HFF-Myc (cell line): ENCODE data around the gene CALHM2.
"Not testable (repeated sequence)": the region's sequence is repeated elsewhere in the genome, so short reads cannot be mapped to it uniquely, and the experiment has no call there.

Source experiments
- DNase-seq: peaks from one replicate; pipeline ENCODE4 v3.0.0-alpha.2; 2011; ENCODE audit warnings: low read depth; ENCODE audit errors: extremely low read depth
- H3K4me3 ChIP-seq: replicated peaks from 2 replicates; pipeline ENCODE4 v1.5.1; 2011; ENCODE audit warnings: low read depth, mild to moderate bottlenecking, control low read depth, low read length
- TF ChIP-seq, protein P1 (sequence below): IDR thresholded peaks from 2 replicates; pipeline ENCODE4 v1.5.1; 2012; ENCODE audit warnings: mild to moderate bottlenecking, low read depth, low read length, control low read depth; ENCODE audit errors: missing control alignments

CALHM2 gene

DNA sequence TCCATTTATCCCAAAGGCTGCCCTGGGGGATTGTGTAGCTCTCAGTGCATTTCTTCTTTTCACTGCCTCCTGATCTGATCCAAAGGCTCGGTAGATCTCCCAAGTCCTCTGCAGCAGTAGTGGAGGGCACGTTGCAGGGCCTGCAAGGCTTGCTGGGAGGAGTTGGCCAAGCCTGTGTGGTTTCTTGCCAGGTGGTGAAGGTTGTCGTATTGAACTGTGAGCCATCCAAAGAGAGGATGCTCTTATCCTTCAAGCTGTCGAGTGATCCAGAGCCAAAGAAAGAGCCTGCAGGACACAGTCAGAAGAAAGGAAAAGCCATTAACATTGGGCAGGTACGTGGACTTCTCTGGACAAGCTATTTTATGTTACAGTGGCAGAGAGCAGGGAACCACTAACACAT, 34.6 kb downstream of the CALHM2 start:
- no peak for DNase-seq
- TF ChIP-seq, protein P1, sequence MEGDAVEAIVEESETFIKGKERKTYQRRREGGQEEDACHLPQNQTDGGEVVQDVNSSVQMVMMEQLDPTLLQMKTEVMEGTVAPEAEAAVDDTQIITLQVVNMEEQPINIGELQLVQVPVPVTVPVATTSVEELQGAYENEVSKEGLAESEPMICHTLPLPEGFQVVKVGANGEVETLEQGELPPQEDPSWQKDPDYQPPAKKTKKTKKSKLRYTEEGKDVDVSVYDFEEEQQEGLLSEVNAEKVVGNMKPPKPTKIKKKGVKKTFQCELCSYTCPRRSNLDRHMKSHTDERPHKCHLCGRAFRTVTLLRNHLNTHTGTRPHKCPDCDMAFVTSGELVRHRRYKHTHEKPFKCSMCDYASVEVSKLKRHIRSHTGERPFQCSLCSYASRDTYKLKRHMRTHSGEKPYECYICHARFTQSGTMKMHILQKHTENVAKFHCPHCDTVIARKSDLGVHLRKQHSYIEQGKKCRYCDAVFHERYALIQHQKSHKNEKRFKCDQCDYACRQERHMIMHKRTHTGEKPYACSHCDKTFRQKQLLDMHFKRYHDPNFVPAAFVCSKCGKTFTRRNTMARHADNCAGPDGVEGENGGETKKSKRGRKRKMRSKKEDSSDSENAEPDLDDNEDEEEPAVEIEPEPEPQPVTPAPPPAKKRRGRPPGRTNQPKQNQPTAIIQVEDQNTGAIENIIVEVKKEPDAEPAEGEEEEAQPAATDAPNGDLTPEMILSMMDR, result no peak
- H3K4me3 ChIP-seq, result no peak overlapping the region

DNA sequence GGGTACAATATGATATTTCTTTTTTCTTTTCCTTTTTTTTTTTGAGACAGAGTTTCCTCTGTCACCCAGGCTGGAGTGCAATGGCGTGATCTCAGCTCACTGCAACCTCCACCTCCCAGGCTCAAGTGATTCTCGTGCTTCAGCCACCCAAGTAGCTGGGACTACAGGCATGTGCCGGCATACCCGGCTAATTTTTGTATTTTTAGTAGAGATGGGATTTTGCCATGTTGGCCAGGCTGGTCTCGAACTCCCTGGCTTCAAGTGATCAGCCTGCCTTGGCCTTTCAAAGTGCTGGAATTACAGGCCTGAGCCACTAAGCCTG, 35.1 kb downstream of the CALHM2 start:
- H3K4me3 ChIP-seq, DNase-seq: not testable (repeated sequence)

DNA sequence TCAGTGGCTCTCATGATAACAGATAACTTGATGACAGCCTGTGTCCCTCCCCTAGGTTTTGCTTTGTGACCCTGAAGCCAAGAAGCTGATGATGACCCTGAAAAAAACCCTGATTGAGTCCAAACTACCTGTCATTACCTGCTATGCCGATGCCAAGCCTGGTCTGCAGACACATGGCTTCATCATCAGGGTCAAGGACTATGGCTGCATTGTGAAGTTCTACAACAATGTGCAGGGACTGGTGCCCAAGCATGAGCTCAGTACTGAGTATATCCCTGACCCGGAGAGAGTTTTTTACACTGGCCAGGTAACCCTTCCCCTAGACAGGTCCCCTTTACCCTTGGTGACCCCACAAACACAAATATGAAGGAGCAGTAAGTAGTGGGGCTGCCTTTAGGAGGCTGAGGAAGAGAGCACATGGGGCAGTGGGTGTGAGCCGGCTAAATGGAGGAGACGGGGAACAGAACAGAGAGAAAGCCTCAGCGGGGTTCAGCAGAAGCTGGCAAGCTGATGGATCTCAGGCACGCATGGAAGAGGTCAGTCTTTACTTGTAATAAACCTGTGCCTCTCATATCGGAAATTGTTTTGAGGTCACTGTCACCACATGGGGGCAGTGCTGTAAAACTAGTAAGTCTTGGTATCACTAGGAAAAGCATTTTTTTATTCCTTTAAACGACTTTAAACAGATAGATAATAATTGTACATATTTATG, 35.6 kb downstream of the CALHM2 start:
- TF ChIP-seq, protein P1, result peak; percentile 41
- peak; percentile 12 for DNase-seq

DNA sequence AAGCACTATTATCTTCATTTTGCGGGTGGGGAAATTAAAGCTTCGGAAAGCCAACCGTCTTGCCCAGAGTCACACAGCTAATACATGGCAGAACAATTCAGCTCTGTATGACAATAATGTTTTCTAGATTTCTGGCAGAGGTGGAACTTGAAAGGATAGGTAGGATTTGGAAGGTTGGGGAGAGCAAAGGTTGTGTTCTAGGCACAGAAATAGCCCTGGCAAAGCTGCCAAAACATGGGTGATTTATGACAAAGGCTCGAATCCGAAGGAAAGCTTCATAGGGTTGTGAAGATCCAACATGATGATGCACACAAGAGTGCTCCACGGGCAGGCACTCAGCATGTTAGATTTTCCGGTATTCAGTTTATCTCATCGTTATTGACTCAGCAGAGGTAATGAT, 36.6 kb downstream of the CALHM2 start:
- TF ChIP-seq, protein P1, result no peak
- no peak for DNase-seq
- no peak overlapping the region for H3K4me3 ChIP-seq

More for the DNA sequence above, 35.6 kb downstream of the CALHM2 start:
- no peak overlapping the region for H3K4me3 ChIP-seq

DNA sequence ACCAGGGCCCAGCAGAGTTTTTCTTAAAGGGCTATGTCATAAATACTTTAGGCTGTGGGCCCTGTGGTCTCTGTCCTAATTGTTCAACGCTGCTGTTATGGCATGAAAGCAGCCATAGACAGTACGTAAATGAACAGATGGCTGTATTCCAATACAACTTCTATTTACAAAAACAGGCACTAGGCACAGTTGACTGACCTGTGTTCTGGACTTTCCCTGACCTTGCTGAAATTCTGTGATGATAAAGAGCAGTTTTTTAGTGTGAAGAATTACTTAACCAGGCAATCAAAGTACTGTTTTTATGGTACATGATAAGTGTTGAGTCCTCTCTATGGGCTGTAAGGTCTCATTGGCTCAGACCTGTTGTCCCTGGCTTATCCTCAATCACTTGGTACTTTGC, 38.6 kb downstream of the CALHM2 start:
- no peak overlapping the region for H3K4me3 ChIP-seq
- no peak for DNase-seq
- TF ChIP-seq, protein P1, result no peak

DNA sequence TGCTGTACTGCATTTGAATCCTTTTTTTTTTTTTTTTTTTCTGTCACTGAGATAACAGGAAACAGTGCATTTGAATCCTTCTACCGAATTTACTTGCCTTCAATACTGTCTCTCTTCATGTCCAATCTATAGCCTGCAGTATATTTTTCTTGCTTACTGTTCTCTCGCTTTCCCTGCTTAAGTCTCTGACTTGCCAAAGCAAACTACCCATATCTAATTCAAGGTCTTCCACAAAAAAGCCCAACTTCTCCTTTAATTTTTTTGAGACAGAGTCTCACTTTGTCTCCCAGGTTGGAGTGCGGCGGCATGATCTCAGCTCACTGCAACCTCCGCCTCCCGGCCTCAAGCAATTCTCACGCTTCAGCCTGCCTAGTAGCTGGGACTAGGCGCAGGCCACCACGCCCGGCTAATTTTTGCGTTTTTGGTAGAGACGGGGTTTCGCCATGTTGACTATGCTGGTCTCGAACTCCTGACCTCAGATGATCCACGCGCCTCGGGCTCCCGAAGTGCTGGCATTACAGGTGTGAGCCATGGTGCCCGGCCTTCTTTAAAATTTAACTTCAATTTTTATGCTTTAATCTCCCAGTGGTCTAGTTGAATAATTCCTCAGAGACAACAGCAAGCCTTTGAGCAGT, 54.9 kb downstream of the CALHM2 start:
- TF ChIP-seq, protein P1, result no peak
- H3K4me3 ChIP-seq, result peak overlapping the region; percentile 98
- no peak for DNase-seq

DNA sequence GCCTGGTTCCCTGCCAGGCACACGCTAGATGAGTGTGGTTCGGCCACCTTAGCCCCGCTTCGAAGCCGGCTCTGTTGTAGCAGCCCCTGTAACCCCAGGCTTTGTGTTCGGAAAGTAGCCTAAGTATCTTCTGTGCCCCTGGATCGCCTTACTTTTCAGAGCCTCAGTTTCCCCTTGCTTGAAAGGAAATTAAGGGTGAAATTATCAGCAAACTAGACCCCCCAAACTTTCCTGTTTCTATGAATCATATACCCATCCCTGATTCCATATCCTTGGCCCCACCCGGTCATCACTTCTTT, 55.4 kb downstream of the CALHM2 start:
- TF ChIP-seq, protein P1, result no peak
- no peak for DNase-seq
- H3K4me3 ChIP-seq, result peak overlapping the region; percentile 98
